Neural cell (in vitro differentiated cells): Measurements from ENCODE around the gene NME3. TPM values are rescaled to one million over a fixed set of nuclear protein-coding genes. Genes with fewer than 3 reads are reported as not detected.

Experiments
- H2AFZ ChIP-seq: fragments of 200-600, 300-800 bp; sonication (generic), shearing (Covaris generic); 2 replicates; pipeline ENCODE4 v1.6.0; 2014; ENCODE audit warnings: low read depth, mild to moderate bottlenecking, antibody characterized with exemption, low read length, moderate library complexity
- H3F3A ChIP-seq: fragments of 200-600 bp; shearing (Covaris generic); 2 replicates; pipeline ENCODE4 v1.6.1; 2016; ENCODE audit warnings: mild to moderate bottlenecking, moderate library complexity, mixed read lengths, antibody characterized with exemption, low read length; ENCODE audit not compliant: insufficient read depth, poor library complexity, severe bottlenecking
- H3K27ac ChIP-seq: fragments of 200-600, 300-800 bp; sonication (generic), shearing (Covaris generic); 2 replicates; pipeline ENCODE4 v1.5.1; 2014; ENCODE audit warnings: mild to moderate bottlenecking, low read length, moderate library complexity
- H3K27me3 ChIP-seq: fragments of 300-800, 200-600 bp; sonication (generic), shearing (Covaris generic); 2 replicates; pipeline ENCODE4 v1.6.0; 2014; ENCODE audit warnings: mild to moderate bottlenecking, low read depth, low read length, moderate library complexity; ENCODE audit not compliant: insufficient read depth
- H3K36me3 ChIP-seq: fragments of 300-800, 200-600 bp; sonication (generic), shearing (Covaris generic); 2 replicates; pipeline ENCODE4 v1.5.1; 2014; ENCODE audit warnings: mild to moderate bottlenecking, antibody characterized with exemption, low read length, moderate library complexity; ENCODE audit not compliant: insufficient read depth
- H3K4me2 ChIP-seq: fragments of 300-800, 200-600 bp; sonication (generic), shearing (Covaris generic); 2 replicates; pipeline ENCODE4 v1.6.0; 2014; ENCODE audit warnings: mild to moderate bottlenecking, low read length
- H3K4me3 ChIP-seq: fragments of 300-800, 200-600 bp; sonication (generic), shearing (Covaris generic); 2 replicates; pipeline ENCODE4 v1.5.1; 2014; ENCODE audit warnings: mild to moderate bottlenecking, low read length, moderate library complexity
- H3K79me2 ChIP-seq: fragments of 200-600 bp; shearing (Covaris generic); replicated peaks from 2 replicates; pipeline ENCODE4 v1.6.0; 2014; ENCODE audit warnings: mild to moderate bottlenecking, low read length, moderate library complexity; ENCODE audit not compliant: insufficient read depth
- H3K9ac ChIP-seq: fragments of 300-800, 200-600 bp; sonication (generic), shearing (Covaris generic); 2 replicates; pipeline ENCODE4 v1.6.1; 2016; ENCODE audit warnings: mild to moderate bottlenecking, low read length, mixed read lengths
- H3K9me2 ChIP-seq: fragments of 200-600 bp; shearing (Covaris generic); 2 replicates; pipeline ENCODE4 v1.6.1; 2016; ENCODE audit warnings: mild to moderate bottlenecking, low read length, mixed read lengths; ENCODE audit not compliant: insufficient read depth
- H3K9me3 ChIP-seq: fragments of 200-600, 300-800 bp; sonication (generic), shearing (Covaris generic); 2 replicates; pipeline ENCODE4 v1.6.1; 2016; ENCODE audit warnings: mild to moderate bottlenecking, mixed run types, low read length, moderate library complexity, mixed read lengths
- H4K20me1 ChIP-seq: fragments of 200-600 bp; shearing (Covaris generic); 2 replicates; pipeline ENCODE4 v1.6.1; 2016; ENCODE audit warnings: mild to moderate bottlenecking, mixed run types; ENCODE audit not compliant: insufficient read depth
- EP300 ChIP-seq: fragments of 450-650 bp; conservative IDR thresholded peaks from 2 replicates; pipeline ENCODE4 v1.6.1; 2014; ENCODE audit warnings: antibody characterized with exemption, mild to moderate bottlenecking, moderate library complexity; ENCODE audit not compliant: poor library complexity, severe bottlenecking
- EZH2 ChIP-seq: fragments of 200-600, 300-800 bp; shearing (Covaris generic), sonication (generic); IDR thresholded peaks from 2 replicates; pipeline ENCODE4 v1.6.1; 2014; ENCODE audit warnings: antibody characterized with exemption, low read length, borderline replicate concordance, mild to moderate bottlenecking; ENCODE audit not compliant: insufficient read depth, poor library complexity, severe bottlenecking
- MXI1 ChIP-seq: fragments of 450-650 bp; conservative IDR thresholded peaks from 2 replicates; pipeline ENCODE4 v1.6.1; 2014; ENCODE audit warnings: antibody characterized with exemption, mild to moderate bottlenecking; ENCODE audit not compliant: poor library complexity, severe bottlenecking
- POLR2AphosphoS5 ChIP-seq: IDR thresholded peaks from 2 replicates; pipeline ENCODE4 v1.6.1; 2012
- RAD21 ChIP-seq: fragments of 450-650 bp; conservative IDR thresholded peaks from 2 replicates; pipeline ENCODE4 v1.6.1; 2014; ENCODE audit warnings: antibody characterized with exemption, mild to moderate bottlenecking, moderate library complexity
- SMC3 ChIP-seq: fragments of 450-650 bp; conservative IDR thresholded peaks from 2 replicates; pipeline ENCODE4 v1.6.1; 2014; ENCODE audit warnings: antibody characterized with exemption, mild to moderate bottlenecking, moderate library complexity; ENCODE audit not compliant: poor library complexity
- TAF1 ChIP-seq: IDR thresholded peaks from 2 replicates; pipeline ENCODE4 v1.6.1; 2012; ENCODE audit warnings: low read depth
- polyA plus RNA-seq: library from polyadenylated mRNA; depleted of rRNA; stranded (reverse); fragments of >200 nt; gene quantifications from 2 replicates; pipeline ENCODE4 v1.2.3, GENCODE V29; 2014
- TF ChIP-seq, protein P1 (sequence below): fragments of 450-650 bp; IDR thresholded peaks from 2 replicates; pipeline ENCODE4 v1.5.1; 2014; ENCODE audit warnings: antibody characterized with exemption, mild to moderate bottlenecking, moderate library complexity; ENCODE audit not compliant: poor library complexity, severe bottlenecking
- TF ChIP-seq, protein P2 (sequence below): IDR thresholded peaks from 2 replicates; pipeline ENCODE4 v1.6.1; 2012; ENCODE audit warnings: borderline replicate concordance

NME3 gene
- polyA plus RNA-seq, 1 donor from 2014 or later: 102 TPM

DNA sequence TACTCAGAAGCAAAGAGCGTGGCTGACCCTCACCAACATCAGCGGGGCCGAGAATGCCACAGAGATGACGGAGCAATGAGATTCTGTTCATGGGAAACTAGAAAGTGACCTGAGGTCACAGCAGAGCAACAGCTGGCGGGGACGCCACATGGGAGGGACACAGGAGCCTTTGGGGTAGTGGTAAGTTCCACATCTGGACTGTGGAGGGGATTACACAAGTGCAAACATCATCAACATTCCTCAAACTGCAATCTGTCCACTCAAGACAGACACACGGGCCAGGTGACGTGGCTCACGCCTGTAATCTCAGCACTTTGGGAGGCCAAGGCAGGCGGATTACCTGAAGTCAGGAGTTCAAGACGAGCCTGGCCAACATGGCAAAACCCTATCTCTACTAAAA lies 44.1 kb upstream of the NME3 start:
- Histone ChIP-seq H3K4me3 (no peak overlapping the region), H3K36me3 (no peaks in the 10 kb centered on the region)

DNA sequence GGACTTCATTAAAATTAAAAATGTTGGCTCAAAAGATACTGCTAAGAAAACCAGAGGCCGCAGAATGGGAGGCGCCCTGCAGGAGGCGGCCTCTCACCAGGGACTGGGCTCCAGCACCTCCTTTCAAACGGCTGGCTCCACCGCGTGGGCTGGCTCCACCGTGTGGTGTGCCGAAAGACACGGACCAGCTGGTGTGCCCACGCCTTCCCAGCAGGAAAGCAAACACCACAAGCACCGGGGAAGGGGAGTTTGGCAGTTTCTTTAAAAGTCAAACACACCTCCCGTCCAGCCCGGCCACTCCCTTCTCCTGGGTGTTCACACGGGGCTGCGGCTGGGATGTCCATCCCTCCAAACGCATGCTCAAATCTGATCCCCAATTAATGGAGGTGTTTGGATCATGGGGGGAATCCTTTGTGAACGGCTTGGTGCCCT lies 41.4 kb upstream of the NME3 start:
- H4K20me1 ChIP-seq: no peaks in the 10 kb centered on the region
- no peaks in the 10 kb centered on the region for H3K9me2 ChIP-seq
- H2AFZ ChIP-seq: no peak overlapping the region
- H3F3A ChIP-seq: no peaks in the 10 kb centered on the region
- no peak overlapping the region for H3K4me2 ChIP-seq
- TF ChIP-seq EZH2 (no peak), MXI1 (no peak), TAF1 (no peak), SMC3 (no peak), RAD21 (no peak), EP300 (no peak), POLR2AphosphoS5 (no peak)
- TF ChIP-seq, protein P1, sequence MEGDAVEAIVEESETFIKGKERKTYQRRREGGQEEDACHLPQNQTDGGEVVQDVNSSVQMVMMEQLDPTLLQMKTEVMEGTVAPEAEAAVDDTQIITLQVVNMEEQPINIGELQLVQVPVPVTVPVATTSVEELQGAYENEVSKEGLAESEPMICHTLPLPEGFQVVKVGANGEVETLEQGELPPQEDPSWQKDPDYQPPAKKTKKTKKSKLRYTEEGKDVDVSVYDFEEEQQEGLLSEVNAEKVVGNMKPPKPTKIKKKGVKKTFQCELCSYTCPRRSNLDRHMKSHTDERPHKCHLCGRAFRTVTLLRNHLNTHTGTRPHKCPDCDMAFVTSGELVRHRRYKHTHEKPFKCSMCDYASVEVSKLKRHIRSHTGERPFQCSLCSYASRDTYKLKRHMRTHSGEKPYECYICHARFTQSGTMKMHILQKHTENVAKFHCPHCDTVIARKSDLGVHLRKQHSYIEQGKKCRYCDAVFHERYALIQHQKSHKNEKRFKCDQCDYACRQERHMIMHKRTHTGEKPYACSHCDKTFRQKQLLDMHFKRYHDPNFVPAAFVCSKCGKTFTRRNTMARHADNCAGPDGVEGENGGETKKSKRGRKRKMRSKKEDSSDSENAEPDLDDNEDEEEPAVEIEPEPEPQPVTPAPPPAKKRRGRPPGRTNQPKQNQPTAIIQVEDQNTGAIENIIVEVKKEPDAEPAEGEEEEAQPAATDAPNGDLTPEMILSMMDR: no peak
- TF ChIP-seq, protein P2, sequence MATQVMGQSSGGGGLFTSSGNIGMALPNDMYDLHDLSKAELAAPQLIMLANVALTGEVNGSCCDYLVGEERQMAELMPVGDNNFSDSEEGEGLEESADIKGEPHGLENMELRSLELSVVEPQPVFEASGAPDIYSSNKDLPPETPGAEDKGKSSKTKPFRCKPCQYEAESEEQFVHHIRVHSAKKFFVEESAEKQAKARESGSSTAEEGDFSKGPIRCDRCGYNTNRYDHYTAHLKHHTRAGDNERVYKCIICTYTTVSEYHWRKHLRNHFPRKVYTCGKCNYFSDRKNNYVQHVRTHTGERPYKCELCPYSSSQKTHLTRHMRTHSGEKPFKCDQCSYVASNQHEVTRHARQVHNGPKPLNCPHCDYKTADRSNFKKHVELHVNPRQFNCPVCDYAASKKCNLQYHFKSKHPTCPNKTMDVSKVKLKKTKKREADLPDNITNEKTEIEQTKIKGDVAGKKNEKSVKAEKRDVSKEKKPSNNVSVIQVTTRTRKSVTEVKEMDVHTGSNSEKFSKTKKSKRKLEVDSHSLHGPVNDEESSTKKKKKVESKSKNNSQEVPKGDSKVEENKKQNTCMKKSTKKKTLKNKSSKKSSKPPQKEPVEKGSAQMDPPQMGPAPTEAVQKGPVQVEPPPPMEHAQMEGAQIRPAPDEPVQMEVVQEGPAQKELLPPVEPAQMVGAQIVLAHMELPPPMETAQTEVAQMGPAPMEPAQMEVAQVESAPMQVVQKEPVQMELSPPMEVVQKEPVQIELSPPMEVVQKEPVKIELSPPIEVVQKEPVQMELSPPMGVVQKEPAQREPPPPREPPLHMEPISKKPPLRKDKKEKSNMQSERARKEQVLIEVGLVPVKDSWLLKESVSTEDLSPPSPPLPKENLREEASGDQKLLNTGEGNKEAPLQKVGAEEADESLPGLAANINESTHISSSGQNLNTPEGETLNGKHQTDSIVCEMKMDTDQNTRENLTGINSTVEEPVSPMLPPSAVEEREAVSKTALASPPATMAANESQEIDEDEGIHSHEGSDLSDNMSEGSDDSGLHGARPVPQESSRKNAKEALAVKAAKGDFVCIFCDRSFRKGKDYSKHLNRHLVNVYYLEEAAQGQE: no peak
- no peak overlapping the region for H3K27ac ChIP-seq
- no peaks in the 10 kb centered on the region for H3K27me3 ChIP-seq
- H3K9ac ChIP-seq: no peak overlapping the region
- H3K36me3 ChIP-seq: no peaks in the 10 kb centered on the region
- no peaks in the 10 kb centered on the region for H3K79me2 ChIP-seq
- H3K9me3 ChIP-seq: no peaks in the 10 kb centered on the region
- no peak overlapping the region for H3K4me3 ChIP-seq

More for the DNA sequence above, 44.1 kb upstream of the NME3 start:
- no peaks in the 10 kb centered on the region for H4K20me1 ChIP-seq
- no peak overlapping the region for H2AFZ ChIP-seq
- no peaks in the 10 kb centered on the region for H3K27me3 ChIP-seq
- no peaks in the 10 kb centered on the region for H3F3A ChIP-seq
- H3K4me2 ChIP-seq: no peak overlapping the region
- no peak overlapping the region for H3K9ac ChIP-seq
- no peaks in the 10 kb centered on the region for H3K9me2 ChIP-seq
- H3K27ac ChIP-seq: no peak overlapping the region
- H3K79me2 ChIP-seq: no peaks in the 10 kb centered on the region
- TF ChIP-seq, protein P2: no peak
- TF ChIP-seq EZH2 (no peak), SMC3 (no peak), POLR2AphosphoS5 (no peak)
- H3K9me3 ChIP-seq: no peaks in the 10 kb centered on the region
